ENCODE data around the gene USP15.
"Not testable (repeated sequence)": the region's sequence is repeated elsewhere in the genome, so short reads cannot be mapped to it uniquely, and the experiment has no call there.

The USP15 gene

GRCh38 chr12:62463252-62463651 is 203.0 kb downstream of the USP15 start:
- DNase-seq, result not testable (repeated sequence)

Data from NK-92 treated with Interleukin-12 subunit alpha and Interleukin-12 subunit beta, amount 100 ng/mL, for 24 hours (cell line).